ENCODE measurements around the gene ACTL6A.

ACTL6A gene

GRCh38 chr3:179606534-179607085 lies 43.9 kb downstream of the ACTL6A start:
- no peak overlapping the region for H3K4me3 ChIP-seq (replicated peaks; ENCODE audit: low read depth, low read length)
- DNase-seq (ENCODE audit: extremely low read depth, low read depth) = no peak
- no peak for TF ChIP-seq CTCF (IDR thresholded peaks at IDR 0.05; ENCODE audit: low read depth, low read length, missing control alignments)

GRCh38 chr3:179608931-179609720 lies 46.4 kb downstream of the ACTL6A start:
- no peak overlapping the region for H3K4me3 ChIP-seq (replicated peaks; ENCODE audit: low read depth, low read length)
- DNase-seq (ENCODE audit: extremely low read depth, low read depth) = no peak
- TF ChIP-seq CTCF (IDR thresholded peaks at IDR 0.05; ENCODE audit: low read depth, low read length, missing control alignments) = no peak

- no peak for DNase-seq (ENCODE audit: extremely low read depth, low read depth)
- H3K4me3 ChIP-seq (replicated peaks; ENCODE audit: low read depth, low read length) = no peak overlapping the region
- no peak for TF ChIP-seq CTCF (IDR thresholded peaks at IDR 0.05; ENCODE audit: low read depth, low read length, missing control alignments)
Observed at GRCh38 chr3:179610066-179610465, 47.3 kb downstream of the ACTL6A start.

GRCh38 chr3:179613807-179614206 lies 51.1 kb downstream of the ACTL6A start:
- no peak overlapping the region for H3K4me3 ChIP-seq (replicated peaks; ENCODE audit: low read depth, low read length)
- no peak for DNase-seq (ENCODE audit: extremely low read depth, low read depth)
- TF ChIP-seq CTCF (IDR thresholded peaks at IDR 0.05; ENCODE audit: low read depth, low read length, missing control alignments) = no peak

GRCh38 chr3:179615458-179616173 lies 52.9 kb downstream of the ACTL6A start:
- no peak for DNase-seq (ENCODE audit: extremely low read depth, low read depth)
- TF ChIP-seq CTCF (IDR thresholded peaks at IDR 0.05; ENCODE audit: low read depth, low read length, missing control alignments) = no peak
- H3K4me3 ChIP-seq (replicated peaks; ENCODE audit: low read depth, low read length) = no peak overlapping the region

- no peak overlapping the region for H3K4me3 ChIP-seq (replicated peaks; ENCODE audit: low read depth, low read length)
- no peak for TF ChIP-seq CTCF (IDR thresholded peaks at IDR 0.05; ENCODE audit: low read depth, low read length, missing control alignments)
- no peak for DNase-seq (ENCODE audit: extremely low read depth, low read depth)
Observed at GRCh38 chr3:179622023-179622422, 59.3 kb downstream of the ACTL6A start.
